GM21576 (cell line): ENCODE results near the gene MCOLN1.

Experiments used
- ATAC-seq: cut with Tn5 transposase; IDR thresholded peaks from one replicate; pipeline ENCODE4 v1.9.1; 2021; ENCODE audit warnings: mild to moderate bottlenecking, moderate library complexity; ENCODE audit not compliant: unreplicated experiment

The MCOLN1 gene

GRCh38 chr19:7522072-7522922, at the start of gene MCOLN1:
Gene MCOLN1 (plus strand): TSS chr19:7522624. CDS start chr19:7522751, 127 bp downstream.
- peak; percentile 81 for ATAC-seq

DNA sequence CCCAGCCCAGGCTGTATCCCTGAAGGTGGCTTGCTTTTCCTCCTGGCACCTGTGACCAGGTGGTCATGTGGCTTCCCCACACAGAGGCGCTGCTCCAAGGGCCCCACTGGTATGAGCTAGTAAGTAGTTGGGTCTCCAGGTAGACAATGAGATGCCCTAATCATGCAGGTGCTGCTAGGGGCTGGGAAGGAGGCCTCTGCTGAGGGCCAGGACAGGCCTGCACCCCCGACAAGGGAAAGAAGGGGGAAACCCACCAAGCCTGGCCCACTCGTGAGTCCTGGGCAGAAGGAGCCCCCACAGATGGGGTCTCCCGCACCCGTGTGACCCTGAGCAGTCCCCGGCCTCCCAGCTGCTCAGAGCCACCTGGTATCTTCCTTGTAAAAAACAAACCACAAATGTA, 46.8 kb upstream of the MCOLN1 start:
- no peak for ATAC-seq

DNA sequence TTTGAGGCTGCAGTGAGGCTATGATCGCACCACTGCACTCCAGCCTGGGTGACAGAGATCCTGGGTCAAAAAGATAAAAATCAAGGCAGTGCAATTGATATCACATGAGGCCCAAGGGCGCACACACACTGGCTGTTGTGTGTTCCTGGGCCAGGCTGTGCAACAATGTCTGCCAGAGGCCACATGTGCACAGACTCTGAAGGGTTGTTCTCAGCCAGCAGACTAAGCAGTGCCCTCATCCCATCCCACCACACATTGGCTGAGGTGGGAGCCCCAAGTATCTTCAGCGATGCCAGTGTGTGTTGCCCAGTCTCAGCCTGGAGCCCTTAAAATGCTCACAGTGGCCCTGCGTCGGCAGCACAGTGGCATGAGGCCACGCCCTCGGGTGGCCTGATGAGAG, 46.2 kb upstream of the MCOLN1 start:
- ATAC-seq, result no peak

DNA sequence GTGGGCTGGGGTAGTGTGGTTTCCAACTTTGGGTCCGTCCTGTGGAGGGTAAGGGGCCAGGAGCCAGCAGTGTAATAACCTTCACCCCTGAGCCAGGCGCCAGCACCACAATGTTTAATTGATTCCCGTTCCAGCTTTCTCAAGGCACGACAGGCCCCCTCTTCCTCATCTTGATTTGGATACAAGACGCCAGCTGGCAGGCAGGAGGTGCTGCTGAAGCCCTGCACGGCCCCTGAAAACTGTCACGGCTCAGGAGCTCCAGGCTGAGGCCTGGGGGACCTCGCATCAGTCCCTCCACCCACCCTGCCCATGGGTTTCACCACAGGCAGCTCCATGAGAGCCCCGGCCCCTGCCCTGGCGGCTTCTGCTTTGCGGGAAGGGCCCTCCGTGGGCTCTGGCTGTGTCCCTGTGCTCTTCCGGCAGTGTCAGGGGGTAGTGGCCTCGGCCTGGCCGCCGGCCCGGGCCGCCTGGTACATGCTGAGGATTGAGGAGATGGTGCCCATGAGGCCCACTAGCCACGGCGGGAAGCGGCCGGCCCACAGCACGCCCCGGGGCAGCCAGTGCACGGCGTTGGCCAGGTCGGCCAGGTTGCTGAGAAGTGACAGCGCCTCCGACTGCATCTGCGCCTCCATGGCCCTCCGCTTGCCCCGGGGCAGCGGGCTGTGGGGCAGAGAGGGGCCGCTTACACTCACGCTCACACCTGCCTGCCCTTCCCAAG, 45.5 kb upstream of the MCOLN1 start:
- no peak for ATAC-seq

DNA sequence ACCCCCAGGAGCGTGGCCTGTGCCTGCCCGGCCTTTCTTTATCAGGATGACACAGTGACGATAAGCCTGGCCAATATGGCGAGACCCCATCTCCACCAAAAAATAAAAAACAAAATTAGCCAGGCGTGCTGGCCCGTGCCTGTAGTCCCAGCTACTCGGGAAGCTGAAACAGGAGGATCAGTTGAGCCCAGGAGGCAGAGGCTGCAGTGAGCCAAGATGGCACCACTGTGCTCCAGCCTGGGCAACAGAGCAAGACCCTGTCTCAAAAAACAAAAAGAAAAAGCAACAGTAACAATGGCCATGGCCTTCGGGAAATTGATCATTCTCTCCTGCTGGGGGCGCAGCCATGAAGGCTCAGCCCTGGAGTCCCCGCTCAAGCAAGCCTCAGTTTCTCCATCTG, 44.7 kb upstream of the MCOLN1 start:
- no peak for ATAC-seq

- no peak for ATAC-seq
Observed at GRCh38 chr19:7478173-7478842, 44.1 kb upstream of the MCOLN1 start.

GRCh38 chr19:7478843-7479227, 43.6 kb upstream of the MCOLN1 start:
- no peak for ATAC-seq

DNA sequence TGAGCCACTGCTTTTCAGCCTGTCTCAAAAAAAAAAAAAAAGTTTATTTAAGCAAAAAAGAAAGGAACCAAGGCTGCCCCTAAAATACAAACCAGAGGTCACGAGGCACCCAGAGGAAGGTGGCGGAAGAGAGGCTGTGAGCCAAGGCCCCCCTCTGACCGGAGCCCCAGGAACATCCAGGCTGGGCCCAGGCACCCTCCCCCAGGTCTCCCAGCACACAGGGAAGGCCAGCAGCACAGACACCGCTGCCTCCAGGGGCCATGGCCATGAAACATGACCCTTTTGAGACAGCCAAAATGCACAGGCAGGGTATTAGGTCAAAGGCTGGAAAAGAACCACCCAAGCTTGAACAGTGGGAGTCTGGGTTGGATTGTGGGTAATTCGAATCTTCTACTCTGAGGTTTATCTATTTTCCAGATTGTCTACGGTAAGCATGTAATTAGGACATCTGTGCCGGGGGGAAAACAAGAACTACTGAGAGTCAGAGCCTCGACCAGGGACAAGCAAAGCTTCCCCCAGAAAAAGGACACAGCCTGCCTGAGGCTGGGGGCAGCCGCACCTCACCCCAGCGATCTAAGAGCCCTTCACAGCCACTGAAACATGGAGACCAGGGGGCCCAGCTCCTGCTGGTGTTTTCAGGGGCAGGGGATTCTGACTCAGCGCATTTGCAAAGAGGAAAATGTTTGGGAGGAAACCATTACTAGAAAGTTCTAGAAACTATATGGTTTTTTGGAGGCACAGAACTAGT, 42.0 kb upstream of the MCOLN1 start:
- ATAC-seq, result no peak

DNA sequence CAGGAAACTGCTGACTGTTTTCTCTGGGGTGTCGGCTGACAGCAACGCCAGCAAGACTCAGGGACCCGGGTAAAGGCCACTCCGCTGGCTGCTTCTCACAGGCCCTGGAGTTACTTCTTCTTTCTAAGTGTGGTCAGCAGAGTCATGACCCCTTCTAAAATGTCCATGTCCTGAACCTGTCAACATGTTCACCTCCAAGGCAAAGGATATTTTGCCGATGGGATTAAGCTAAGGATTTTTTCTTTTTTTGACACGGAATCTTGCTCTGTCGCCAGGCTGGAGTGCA, 41.5 kb upstream of the MCOLN1 start:
- ATAC-seq, result no peak

DNA sequence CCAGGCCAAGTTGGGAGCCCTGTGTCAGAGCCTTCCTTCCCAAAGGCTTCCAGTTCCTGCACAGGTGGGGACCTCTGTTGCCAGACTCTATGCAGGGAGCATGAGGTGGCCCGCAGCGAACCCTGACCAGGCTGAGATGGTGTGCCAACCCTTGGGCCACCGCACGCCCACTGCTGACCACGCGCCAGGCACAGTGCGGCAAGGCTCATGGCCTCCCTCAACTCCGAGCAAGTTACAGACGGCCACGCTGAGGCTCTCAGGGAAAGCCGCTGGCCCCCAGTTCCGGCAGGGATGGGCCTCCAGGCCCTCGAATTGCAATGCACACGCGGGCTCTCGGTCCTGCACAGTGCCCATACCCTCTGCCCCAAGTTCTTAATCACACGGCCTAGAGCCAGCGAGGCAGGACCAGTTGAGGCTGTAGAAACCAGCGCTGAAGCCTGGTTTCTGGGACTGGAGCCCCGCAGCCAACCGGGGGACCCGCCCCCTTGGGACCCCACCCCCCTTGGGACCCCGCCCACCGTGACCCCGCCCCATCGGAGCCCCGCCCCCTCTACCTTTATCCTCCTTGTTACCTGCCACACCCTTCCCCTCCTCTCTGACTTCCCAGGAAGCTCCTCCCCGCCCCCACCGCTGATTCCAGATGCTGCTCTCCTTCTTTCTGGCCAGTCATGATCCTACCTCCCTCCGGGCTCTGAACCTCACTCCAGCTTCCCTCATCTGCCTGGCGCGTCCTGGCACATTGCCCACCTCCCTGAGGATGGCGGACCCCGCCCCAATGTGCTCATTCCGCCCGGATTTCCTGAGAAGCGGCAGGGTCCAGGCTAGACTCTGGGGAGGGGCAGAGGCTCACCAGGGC, 39.6 kb upstream of the MCOLN1 start:
- ATAC-seq, result no peak

DNA sequence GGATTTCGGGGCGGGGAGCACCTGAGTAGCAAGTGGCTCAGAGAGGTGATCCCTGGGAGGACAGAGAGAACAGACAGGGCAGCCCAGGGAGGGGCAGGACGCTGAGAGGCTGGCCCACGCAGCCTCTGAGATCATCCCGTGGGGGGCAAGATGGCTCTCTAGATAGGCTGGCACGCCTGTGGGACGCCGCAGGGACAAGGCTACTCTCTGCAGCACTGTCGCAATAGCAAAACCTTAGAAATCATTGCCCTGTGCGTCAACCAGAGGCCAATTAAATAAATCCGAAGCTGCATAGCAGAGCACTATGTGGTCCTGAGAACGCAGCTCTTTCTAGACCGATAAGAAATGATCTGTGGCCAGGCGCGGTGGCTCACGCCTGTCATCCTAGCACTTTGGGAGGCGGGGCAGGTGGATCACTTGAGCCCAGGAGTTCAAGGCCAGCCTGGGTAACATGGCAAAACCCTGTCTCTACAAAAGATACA, 38.7 kb upstream of the MCOLN1 start:
- no peak for ATAC-seq

DNA sequence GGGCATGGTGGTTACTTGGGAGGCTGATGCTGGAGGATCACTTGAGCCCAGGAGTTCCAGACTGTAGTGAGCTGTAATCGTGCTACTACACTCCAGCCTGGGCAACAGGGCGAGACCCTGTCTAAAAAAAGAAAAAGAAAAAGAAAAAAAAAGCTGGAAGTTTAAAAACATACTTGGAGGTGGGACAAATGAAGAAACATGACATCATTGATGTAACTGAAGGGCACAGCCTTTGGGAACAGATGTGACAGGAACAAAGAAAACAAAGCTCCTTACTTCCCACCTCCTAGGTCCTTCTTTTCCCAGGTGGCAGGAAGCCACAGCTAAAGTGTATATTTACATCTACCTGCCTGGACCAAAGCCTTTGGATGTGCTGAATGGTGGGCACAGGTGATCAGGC, 35.5 kb upstream of the MCOLN1 start:
- ATAC-seq, result no peak

DNA sequence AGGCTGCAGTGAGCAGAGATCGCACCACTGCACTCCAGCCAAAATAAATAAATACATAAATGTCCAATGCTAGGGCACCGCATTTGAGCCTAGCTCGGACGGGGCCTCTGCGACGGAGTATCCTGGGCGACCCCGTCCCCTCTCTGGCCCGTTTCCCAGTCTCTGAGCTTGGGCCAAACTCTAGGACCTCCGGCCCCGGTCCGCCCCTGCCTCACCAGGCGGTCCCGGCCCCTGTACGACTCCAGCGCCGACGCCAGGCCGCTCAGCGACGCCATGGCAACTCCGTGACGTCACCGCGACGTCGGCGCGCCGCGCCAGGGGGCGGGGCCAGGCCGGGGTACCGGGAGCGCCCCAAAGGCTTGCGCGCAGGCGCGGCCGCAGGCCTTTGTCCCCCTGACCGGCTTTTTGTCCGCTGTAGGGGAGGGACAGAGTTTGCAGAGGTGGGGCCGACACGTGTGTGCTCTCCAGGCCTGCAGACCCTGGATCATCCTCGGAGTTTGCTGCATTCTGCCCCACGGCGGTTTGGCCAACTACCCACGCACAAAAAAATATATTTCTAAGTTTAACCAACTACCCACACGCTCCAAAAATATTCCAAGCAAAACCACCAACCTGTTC, 33.6 kb upstream of the MCOLN1 start, which contains the start of gene PEX11G:
Gene PEX11G (minus strand): TSS at position 300 of the 618 bp plus-strand sequence. CDS start 25 bp downstream, at position 275.
- ATAC-seq, result peak; percentile 53

GRCh38 chr19:7489609-7490044, 32.8 kb upstream of the MCOLN1 start:
- no peak for ATAC-seq

- no peak for ATAC-seq
Observed at GRCh38 chr19:7492142-7492541, 30.3 kb upstream of the MCOLN1 start.

- no peak for ATAC-seq
Observed at GRCh38 chr19:7492558-7492957, 29.9 kb upstream of the MCOLN1 start.

DNA sequence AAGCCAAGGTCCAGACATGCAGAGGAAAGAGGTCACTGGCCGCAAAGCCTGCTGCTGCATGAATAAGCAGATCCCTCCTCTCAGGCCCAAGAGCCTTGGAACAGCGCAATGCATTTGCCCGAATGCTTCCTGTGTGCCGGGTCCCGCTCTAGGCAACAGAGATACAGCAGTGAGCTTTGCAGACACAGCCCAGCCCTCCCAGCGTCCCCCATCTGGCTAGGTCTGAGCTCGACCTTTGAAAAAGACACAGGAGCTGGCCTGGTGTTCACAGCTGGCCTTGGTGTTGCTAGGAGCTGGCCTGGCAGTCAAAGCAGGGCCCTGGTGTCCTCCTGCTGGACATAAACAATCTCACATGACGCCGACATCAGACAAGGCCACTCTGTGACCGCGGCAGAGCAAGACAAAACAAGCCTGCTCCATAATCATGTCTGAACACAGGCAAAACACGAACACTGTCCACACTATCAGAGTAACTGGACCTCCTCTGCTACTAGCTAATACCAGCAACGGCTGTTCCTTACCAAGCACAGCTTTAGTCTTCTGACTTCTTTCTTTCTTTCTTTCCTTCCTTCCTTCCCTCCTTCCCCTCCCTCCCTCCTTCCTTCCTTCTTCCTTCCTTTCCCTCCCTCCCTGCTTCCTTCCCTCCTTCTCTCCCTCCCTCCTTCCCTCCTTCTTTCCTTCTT, 27.9 kb upstream of the MCOLN1 start:
- ATAC-seq, result no peak

DNA sequence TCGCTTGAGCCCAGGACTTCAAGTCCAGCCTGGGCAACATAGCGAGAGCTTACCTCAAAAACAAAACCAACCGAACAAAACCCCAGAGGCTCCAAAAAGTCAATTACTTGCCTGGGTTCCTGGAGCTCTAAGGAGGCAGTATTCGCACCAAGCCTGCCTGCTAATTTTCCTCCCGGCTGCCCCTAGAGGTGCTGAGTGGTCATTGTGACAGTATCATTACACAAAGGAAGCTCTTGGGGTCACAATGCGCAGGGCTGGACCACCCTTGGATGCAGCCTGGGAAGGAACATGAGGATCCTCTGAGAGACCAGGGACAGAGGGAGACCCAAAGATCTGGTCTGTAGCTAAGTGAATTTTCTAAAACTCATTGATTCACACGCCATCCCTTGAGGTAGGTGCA, 25.1 kb upstream of the MCOLN1 start:
- no peak for ATAC-seq
